KMS-11 (cell line): ENCODE results near the gene LAG3.

ENCODE experiments used
- H2AFZ ChIP-seq: fragments of 200-600 bp; sonication (generic); 2 replicates; pipeline ENCODE4 v1.6.1; 2016; ENCODE audit warnings: antibody characterized with exemption, mixed run types, low read depth
- H3K27ac ChIP-seq: fragments of 200-600 bp; sonication (generic); 2 replicates; pipeline ENCODE4 v1.6.1; 2016; ENCODE audit warnings: mild to moderate bottlenecking, mixed run types
- H3K27me3 ChIP-seq: fragments of 200-600 bp; sonication (generic); 2 replicates; pipeline ENCODE4 v1.6.1; 2017; ENCODE audit warnings: mild to moderate bottlenecking, low read depth, mixed run types, moderate library complexity; ENCODE audit not compliant: insufficient read depth
- H3K36me3 ChIP-seq: fragments of 200-600 bp; sonication (generic); 2 replicates; pipeline ENCODE4 v1.6.1; 2017; ENCODE audit warnings: mild to moderate bottlenecking, mixed run types; ENCODE audit not compliant: insufficient read depth
- H3K4me1 ChIP-seq: fragments of 200-600 bp; sonication (generic); 2 replicates; pipeline ENCODE4 v1.6.1; 2016; ENCODE audit warnings: mild to moderate bottlenecking, low read depth, mixed run types; ENCODE audit not compliant: poor library complexity, severe bottlenecking
- H3K4me2 ChIP-seq: fragments of 200-600 bp; sonication (generic); 2 replicates; pipeline ENCODE4 v1.7.0; 2016; ENCODE audit warnings: mild to moderate bottlenecking, mixed run types
- H3K4me3 ChIP-seq: fragments of 200-600 bp; sonication (generic); IDR thresholded peaks from 2 replicates; pipeline ENCODE4 v1.6.1; 2017; ENCODE audit warnings: low read depth, low read length, mixed read lengths; ENCODE audit not compliant: insufficient read depth
- H3K79me2 ChIP-seq: fragments of 200-600 bp; sonication (generic); 2 replicates; pipeline ENCODE4 v1.6.1; 2016; ENCODE audit warnings: low read depth, mixed run types; ENCODE audit not compliant: insufficient read depth
- H3K9ac ChIP-seq: fragments of 200-600 bp; sonication (generic); 2 replicates; pipeline ENCODE4 v1.6.1; 2016; ENCODE audit warnings: mild to moderate bottlenecking, mixed run types
- H4K20me1 ChIP-seq: fragments of 200-600 bp; sonication (generic); 2 replicates; pipeline ENCODE4 v1.6.1; 2016; ENCODE audit warnings: mild to moderate bottlenecking, mixed run types; ENCODE audit not compliant: insufficient read depth
- CTCF ChIP-seq: fragments of 200-600 bp; sonication (generic); conservative IDR thresholded peaks from 2 replicates; pipeline ENCODE4 v1.6.1; 2017; ENCODE audit warnings: low read depth, mild to moderate bottlenecking, antibody characterized with exemption, low read length, moderate library complexity, mixed read lengths

The LAG3 gene

GRCh38 chr12:6745741-6746525 is 26.4 kb upstream of the LAG3 start:
- Histone ChIP-seq H3K4me2 (no peak overlapping the region), H4K20me1 (no peaks in the 10 kb centered on the region), H3K27ac (no peak overlapping the region), H3K79me2 (no peaks in the 10 kb centered on the region), H3K4me1 (no peaks in the 10 kb centered on the region), H3K36me3 (no peaks in the 10 kb centered on the region), H3K4me3 (no peak overlapping the region), H3K9ac (no peak overlapping the region), H2AFZ (no peak overlapping the region), H3K27me3 (no peaks in the 10 kb centered on the region)
- TF ChIP-seq CTCF = no peak

- Histone ChIP-seq H3K4me2 (no peak overlapping the region), H3K4me1 (peaks cover 4% of the 10 kb centered on the region), H3K36me3 (no peaks in the 10 kb centered on the region), H3K79me2 (peaks cover 3% of the 10 kb centered on the region; the same call in 1 of the 2 replicates), H3K27ac (no peak overlapping the region), H2AFZ (no peak overlapping the region), H3K9ac (no peak overlapping the region), H4K20me1 (no peaks in the 10 kb centered on the region), H3K4me3 (no peak overlapping the region), H3K27me3 (no peaks in the 10 kb centered on the region)
- TF ChIP-seq CTCF = no peak
These were observed 25.1 kb upstream of the LAG3 start for GRCh38 chr12:6747216-6747615.

- Histone ChIP-seq H3K4me2 (no peak overlapping the region), H3K4me3 (no peak overlapping the region), H3K9ac (no peak overlapping the region), H4K20me1 (no peaks in the 10 kb centered on the region), H3K79me2 (peaks cover 8% of the 10 kb centered on the region; the same call in 1 of the 2 replicates), H3K4me1 (peaks cover 7% of the 10 kb centered on the region), H3K27me3 (no peaks in the 10 kb centered on the region), H2AFZ (no peak overlapping the region), H3K36me3 (no peaks in the 10 kb centered on the region), H3K27ac (no peak overlapping the region)
- no peak for TF ChIP-seq CTCF
These were observed 23.6 kb upstream of the LAG3 start for GRCh38 chr12:6748761-6749160.

- Histone ChIP-seq H2AFZ (no peak overlapping the region), H3K27me3 (no peaks in the 10 kb centered on the region), H3K4me1 (peaks cover 12% of the 10 kb centered on the region), H3K4me3 (no peak overlapping the region), H3K9ac (no peak overlapping the region), H3K36me3 (no peaks in the 10 kb centered on the region), H4K20me1 (no peaks in the 10 kb centered on the region), H3K79me2 (peaks cover 8% of the 10 kb centered on the region; the same call in 1 of the 2 replicates), H3K27ac (no peak overlapping the region), H3K4me2 (no peak overlapping the region)
- TF ChIP-seq CTCF = no peak
These were observed 21.8 kb upstream of the LAG3 start for GRCh38 chr12:6750506-6750905.
